Upper lobe of left lung (tissue), 6 donors: ENCODE measurements around the gene SLC48A1. TPM values are rescaled to one million over a fixed set of nuclear protein-coding genes. Genes with fewer than 3 reads are reported as not detected.

Source experiments
- ATAC-seq, 2 donors: fragments of 200-7000 bp; cut with Tn5 transposase; one replicate each; pipeline ENCODE4 v1.9.1; 2022; ENCODE audit warnings: mild to moderate bottlenecking in 2 of 2, moderate library complexity in 2 of 2; ENCODE audit not compliant: low FRiP score in 2 of 2
- DNase-seq, 2 donors: peaks; one replicate each; pipeline ENCODE4 v3.0.0-alpha.2; 2019 to 2020
- H3K27ac ChIP-seq, 4 donors: fragments of 200-600 bp; sonication (generic); one replicate each; pipeline ENCODE4 v1.5.1; 2016 to 2019
- H3K27me3 ChIP-seq, 4 donors: fragments of 200-600 bp; sonication (generic); one replicate each; pipeline ENCODE4 v1.5.1; 2017 to 2019
- H3K36me3 ChIP-seq, 4 donors: fragments of 200-600 bp; sonication (generic); one replicate each; pipeline ENCODE4 v1.5.1; 2016 to 2019
- H3K4me1 ChIP-seq, 4 donors: fragments of 200-600 bp; sonication (generic); one replicate each; pipeline ENCODE4 v1.5.1; 2018 to 2019
- H3K4me3 ChIP-seq, 4 donors: fragments of 200-600 bp; sonication (generic); one replicate each; pipeline ENCODE4 v1.5.1; 2017 to 2019; ENCODE audit warnings: mild to moderate bottlenecking in 2 of 4, moderate library complexity in 1 of 4
- H3K9me3 ChIP-seq, 4 donors: fragments of 200-600 bp; sonication (generic); one replicate each; pipeline ENCODE4 v1.5.1; 2018 to 2019
- EP300 ChIP-seq, 4 donors: sonication (generic); formaldehyde crosslinking; IDR thresholded peaks; one replicate each; pipeline ENCODE4 v1.5.1; 2017; ENCODE audit warnings: antibody characterized with exemption in 4 of 4, control low read depth in 2 of 4
- POLR2A ChIP-seq, 4 donors: fragments of 450-650 bp; IDR thresholded peaks; one replicate each; pipeline ENCODE4 v1.5.1; 2016 to 2017; ENCODE audit warnings: antibody characterized with exemption in 4 of 4, mild to moderate bottlenecking in 2 of 4
- POLR2AphosphoS5 ChIP-seq, 2 donors: sonication (generic); formaldehyde crosslinking; IDR thresholded peaks; one replicate each; pipeline ENCODE4 v1.5.1; 2017; ENCODE audit warnings: antibody characterized with exemption in 2 of 2
- WGBS, 2 donors: methylation state at CpG; one replicate each; pipeline ENCODE4 v1.1.5; 2017 to 2018; 5-methylcytosine and 5-hydroxymethylcytosine counted together
- total RNA-seq, 6 donors: library from RNA; depleted of rRNA in 4 of 6; stranded (reverse); fragments of >200 nt in 4 of 6; gene quantifications; one replicate each; pipeline versions ENCODE4 v1.1.0 to v1.2.1, GENCODE V29; 2016 to 2021
- TF ChIP-seq, protein P1 (sequence below), 6 experiments: fragments of 450-650 bp in 4 of 6; fragments of 200-600 bp in 2 of 6; sonication (generic) in 2 of 6; IDR thresholded peaks; one replicate each; pipeline ENCODE4 v1.5.1; 2016 to 2019; ENCODE audit warnings: antibody characterized with exemption in 6 of 6
- donor health status: DM: no; HTN: no; CAD: no; lungs with moderate emphysema.
- donor health status: DM: no; HTN: yes; CAD: no; lungs with severe emphysema.

Gene SLC48A1
- total RNA-seq, 6 donors from 2014 or later: 26.5 to 36.5 (median 33.9) TPM

DNA sequence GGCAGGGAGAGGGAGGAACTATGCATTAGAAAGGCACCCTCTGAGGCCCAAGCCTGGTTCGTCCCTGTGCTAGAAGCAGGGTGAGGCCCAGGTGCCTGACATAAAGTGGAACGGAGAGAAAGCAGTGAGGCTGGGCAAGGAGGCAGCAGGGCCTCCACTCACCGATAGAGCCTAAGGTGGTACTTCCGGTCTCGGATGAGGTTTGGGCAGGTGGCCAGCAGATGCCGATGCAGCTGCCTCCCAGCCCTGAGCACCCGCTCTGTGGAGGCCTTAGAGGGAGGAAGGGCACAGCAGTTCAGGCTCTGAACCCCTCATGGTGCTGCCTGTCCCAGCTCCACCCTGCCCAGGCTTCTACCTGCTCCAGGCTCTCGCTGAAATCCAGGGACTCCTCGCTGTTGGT lies 21.5 kb upstream of the SLC48A1 start:
- no peak for DNase-seq
- Histone ChIP-seq H3K9me3 (no peaks in the 10 kb centered on the region), H3K27ac (peak overlapping the region in 1 of 4 donors; percentile 77), H3K4me1 (peaks cover 41 to 49% (median 44%) of the 10 kb centered on the region in 4 donors), H3K4me3 (no peak overlapping the region), H3K36me3 (peaks cover 0 to 48% (median 24%) of the 10 kb centered on the region in 4 donors), H3K27me3 (no peaks in the 10 kb centered on the region)
- TF ChIP-seq POLR2A (IDR thresholded peaks at IDR 0.05): no peak
- no peak for TF ChIP-seq POLR2AphosphoS5 (IDR thresholded peaks at IDR 0.05)
- TF ChIP-seq, protein P1, sequence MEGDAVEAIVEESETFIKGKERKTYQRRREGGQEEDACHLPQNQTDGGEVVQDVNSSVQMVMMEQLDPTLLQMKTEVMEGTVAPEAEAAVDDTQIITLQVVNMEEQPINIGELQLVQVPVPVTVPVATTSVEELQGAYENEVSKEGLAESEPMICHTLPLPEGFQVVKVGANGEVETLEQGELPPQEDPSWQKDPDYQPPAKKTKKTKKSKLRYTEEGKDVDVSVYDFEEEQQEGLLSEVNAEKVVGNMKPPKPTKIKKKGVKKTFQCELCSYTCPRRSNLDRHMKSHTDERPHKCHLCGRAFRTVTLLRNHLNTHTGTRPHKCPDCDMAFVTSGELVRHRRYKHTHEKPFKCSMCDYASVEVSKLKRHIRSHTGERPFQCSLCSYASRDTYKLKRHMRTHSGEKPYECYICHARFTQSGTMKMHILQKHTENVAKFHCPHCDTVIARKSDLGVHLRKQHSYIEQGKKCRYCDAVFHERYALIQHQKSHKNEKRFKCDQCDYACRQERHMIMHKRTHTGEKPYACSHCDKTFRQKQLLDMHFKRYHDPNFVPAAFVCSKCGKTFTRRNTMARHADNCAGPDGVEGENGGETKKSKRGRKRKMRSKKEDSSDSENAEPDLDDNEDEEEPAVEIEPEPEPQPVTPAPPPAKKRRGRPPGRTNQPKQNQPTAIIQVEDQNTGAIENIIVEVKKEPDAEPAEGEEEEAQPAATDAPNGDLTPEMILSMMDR (IDR thresholded peaks at IDR 0.05): no peak
- TF ChIP-seq EP300 (IDR thresholded peaks at IDR 0.05): no peak
- WGBS, 2 donors: 77 to 88% methylated on average over 5 to 9 of the region's 9 CpGs
- ATAC-seq: no peak

DNA sequence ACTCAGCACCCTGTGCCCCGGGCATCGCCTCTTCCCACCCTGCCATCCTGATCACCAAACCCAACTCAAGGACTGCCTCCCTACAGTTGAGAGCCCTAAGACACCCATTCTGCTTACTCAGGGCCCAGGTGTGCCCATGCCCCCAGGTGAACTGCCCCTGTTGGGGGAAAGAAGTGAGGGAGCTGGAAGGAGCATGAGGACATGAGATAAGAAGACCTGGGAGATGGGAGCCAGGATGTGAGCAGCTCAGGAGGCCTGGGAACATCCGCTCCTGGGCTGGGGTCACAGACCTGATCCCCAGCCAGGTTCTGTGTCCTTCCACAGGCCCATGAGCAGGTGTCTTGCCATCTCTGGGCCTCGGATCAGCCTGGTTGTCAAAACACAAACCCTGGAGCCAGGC lies 20.9 kb upstream of the SLC48A1 start:
- peak overlapping the region in 3 of 4 donors; percentile 66 to 90 (median 77) for H3K27ac ChIP-seq
- WGBS, 2 donors: 80 to 88% methylated on average over 4 of the region's 4 CpGs

DNA sequence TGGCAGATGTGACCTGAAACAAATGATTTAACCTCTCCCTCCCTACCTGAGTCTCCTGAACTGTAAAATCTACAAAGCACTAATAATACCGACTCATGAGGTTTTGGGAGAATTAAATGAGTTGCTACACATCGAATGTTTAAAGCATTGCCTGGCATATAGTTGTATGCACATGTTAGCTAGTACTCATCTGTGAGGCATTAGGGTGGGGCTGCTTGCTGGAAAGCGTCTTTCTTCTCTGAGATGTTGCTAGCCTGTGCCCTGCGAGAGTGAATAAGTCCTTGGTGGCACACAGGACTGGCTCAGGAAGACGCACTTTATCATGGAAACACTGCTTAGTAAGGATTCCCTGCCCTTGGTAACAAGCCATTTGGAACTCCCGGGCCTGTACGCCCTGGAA lies 20.5 kb upstream of the SLC48A1 start:
- H3K4me1 ChIP-seq: peaks cover 48 to 59% (median 52%) of the 10 kb centered on the region in 4 donors
- no peak overlapping the region for H3K4me3 ChIP-seq
- peaks cover 0 to 39% (median 21%) of the 10 kb centered on the region in 4 donors for H3K36me3 ChIP-seq
- no peaks in the 10 kb centered on the region for H3K9me3 ChIP-seq
- H3K27me3 ChIP-seq: no peaks in the 10 kb centered on the region
- H3K27ac ChIP-seq: peak overlapping the region; percentile 66 to 90 (median 80)
- WGBS, 2 donors: 66 to 79% methylated on average over 6 to 7 of the region's 7 CpGs
- TF ChIP-seq POLR2A (IDR thresholded peaks at IDR 0.05): no peak
- TF ChIP-seq, protein P1 (IDR thresholded peaks at IDR 0.05): no peak
- TF ChIP-seq POLR2AphosphoS5 (IDR thresholded peaks at IDR 0.05): no peak
- TF ChIP-seq EP300 (IDR thresholded peaks at IDR 0.05): no peak
- no peak for ATAC-seq
- no peak for DNase-seq

More for the DNA sequence above, 20.9 kb upstream of the SLC48A1 start:
- Histone ChIP-seq H3K4me3 (no peak overlapping the region), H3K4me1 (peaks cover 45 to 55% (median 48%) of the 10 kb centered on the region in 4 donors), H3K27me3 (no peaks in the 10 kb centered on the region), H3K36me3 (peaks cover 0 to 43% (median 23%) of the 10 kb centered on the region in 4 donors), H3K9me3 (no peaks in the 10 kb centered on the region)
- ATAC-seq (no peak), DNase-seq (no peak)
- TF ChIP-seq, protein P1 (IDR thresholded peaks at IDR 0.05): no peak
- TF ChIP-seq EP300 (IDR thresholded peaks at IDR 0.05) (no peak), POLR2AphosphoS5 (IDR thresholded peaks at IDR 0.05) (no peak), POLR2A (IDR thresholded peaks at IDR 0.05) (no peak)

DNA sequence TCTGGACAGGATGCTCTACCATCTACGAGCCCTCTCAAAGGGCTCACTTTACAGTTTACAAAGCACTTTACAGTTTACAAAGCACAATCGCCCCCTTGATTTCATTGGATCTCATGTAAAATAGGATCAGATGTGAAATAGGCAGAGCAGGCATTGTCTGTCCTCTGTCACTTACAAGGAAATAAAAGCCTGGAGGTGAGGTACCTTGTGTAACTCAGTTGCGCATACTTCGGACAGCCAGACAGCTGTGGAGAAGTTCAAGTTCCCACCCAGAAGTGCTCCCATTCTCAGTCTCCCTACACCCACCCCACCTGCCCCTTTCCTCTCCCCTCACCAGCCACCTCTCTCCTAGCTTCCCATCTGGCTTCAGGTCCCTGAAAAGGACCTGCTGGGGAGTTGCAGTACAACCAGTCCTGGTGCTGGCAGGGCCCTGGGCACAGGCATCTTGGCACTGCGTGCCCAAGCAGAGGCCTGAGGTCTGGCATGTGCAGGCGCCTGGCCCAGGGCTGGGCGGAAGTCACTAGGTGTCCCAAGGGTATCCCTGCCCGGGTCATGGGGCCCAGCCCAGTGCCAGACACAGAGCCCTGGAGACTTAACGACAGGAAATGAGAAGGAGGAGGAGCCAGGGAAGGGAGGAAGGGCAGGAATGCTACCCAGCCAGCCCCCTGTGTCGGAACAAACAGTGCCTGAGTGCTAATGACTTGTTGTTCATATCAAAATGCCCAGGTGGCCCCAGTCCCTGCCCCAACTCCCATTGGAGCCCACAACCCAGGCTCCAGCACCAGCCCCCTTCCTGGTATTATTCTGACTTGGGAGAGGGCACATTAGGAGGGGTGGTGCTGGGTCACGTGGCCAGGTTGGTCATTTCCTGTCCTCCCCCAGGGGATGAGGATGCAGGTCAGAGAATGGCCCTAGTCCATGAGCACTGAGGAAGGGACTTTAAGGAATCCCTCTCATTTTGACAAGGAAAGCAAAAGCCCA lies 19.7 kb upstream of the SLC48A1 start:
- Histone ChIP-seq H3K36me3 (peaks cover 0 to 32% (median 17%) of the 10 kb centered on the region in 4 donors), H3K9me3 (no peaks in the 10 kb centered on the region), H3K27ac (peak overlapping the region; percentile 66 to 90 (median 80)), H3K4me3 (no peak overlapping the region), H3K4me1 (peaks cover 56 to 67% (median 60%) of the 10 kb centered on the region in 4 donors), H3K27me3 (no peaks in the 10 kb centered on the region)
- DNase-seq: peak; percentile 85 to 93
- TF ChIP-seq POLR2A (IDR thresholded peaks at IDR 0.05) (peak in 1 of 4 donors; percentile 26), EP300 (IDR thresholded peaks at IDR 0.05) (peak in 2 of 4 donors; percentile 48 to 54), POLR2AphosphoS5 (IDR thresholded peaks at IDR 0.05) (peak; percentile 67 to 85)
- TF ChIP-seq, protein P1 (IDR thresholded peaks at IDR 0.05): peak in 1 of 6 experiments; percentile 16
- 37 to 48% methylated on average over 7 to 11 of the region's 11 CpGs for WGBS, 2 donors
- ATAC-seq: peak; percentile 38 to 86
